Uterus (tissue), 4 donors: ENCODE measurements around the gene CD2AP. TPM values are rescaled to one million over a fixed set of nuclear protein-coding genes. Genes with fewer than 3 reads are reported as not detected.

ENCODE experiments used
- DNase-seq, 2 donors: peaks; one replicate each; pipeline ENCODE4 v3.0.0-alpha.2; 2019 to 2020
- H3K27ac ChIP-seq, 2 donors: fragments of 200-600 bp; sonication (generic); 1 replicate in 1 of 2; 2 replicates in 1 of 2; pipeline ENCODE4 v1.5.1; 2016 to 2018
- H3K27me3 ChIP-seq, 2 donors: fragments of 200-600 bp; sonication (generic); one replicate each; pipeline ENCODE4 v1.5.1; 2018 to 2019; ENCODE audit warnings: control low read depth in 1 of 2
- H3K36me3 ChIP-seq, 2 donors: fragments of 200-600 bp; sonication (generic); one replicate each; pipeline ENCODE4 v1.5.1; 2019; ENCODE audit warnings: control low read depth in 1 of 2
- H3K4me1 ChIP-seq, 2 donors: fragments of 200-600 bp; sonication (generic); one replicate each; pipeline ENCODE4 v1.5.1; 2018 to 2019; ENCODE audit warnings: control low read depth in 1 of 2
- H3K4me3 ChIP-seq, 2 donors: fragments of 200-600 bp; sonication (generic); 1 replicate in 1 of 2; 2 replicates in 1 of 2; pipeline ENCODE4 v1.5.1; 2018 to 2019; ENCODE audit warnings: mild to moderate bottlenecking in 1 of 2
- H3K9me3 ChIP-seq, 2 donors: fragments of 200-600 bp; sonication (generic); one replicate each; pipeline ENCODE4 v1.5.1; 2019; ENCODE audit warnings: control low read depth in 1 of 2
- POLR2A ChIP-seq, 2 donors: fragments of 450-650 bp; IDR thresholded peaks; one replicate each; pipeline ENCODE4 v1.6.1; 2016; ENCODE audit warnings: antibody characterized with exemption in 2 of 2, mild to moderate bottlenecking in 1 of 2, moderate library complexity in 1 of 2
- intact Hi-C: fragments of 100-400 bp; cut with DNase I; formaldehyde crosslinking; loops from one replicate; pipeline ENCODE4 v1.15.1; 2023; ENCODE audit warnings: low total_unique reads
- total RNA-seq, 4 donors: library from RNA; depleted of rRNA in 3 of 4; stranded (reverse); fragments of >200 nt in 3 of 4; gene quantifications; one replicate each; pipeline versions ENCODE4 v1.1.0 to v1.2.4, GENCODE V29; 2014 to 2023
- TF ChIP-seq, protein P1 (sequence below), 4 experiments: fragments of 200-600 bp in 2 of 4; fragments of 450-650 bp in 2 of 4; sonication (generic) in 2 of 4; IDR thresholded peaks; one replicate each; pipeline ENCODE4 v1.5.1; 2016 to 2019; ENCODE audit warnings: antibody characterized with exemption in 4 of 4, mild to moderate bottlenecking in 2 of 4, moderate library complexity in 1 of 4
- donor health status: DM: yes; HTN: yes; CAD: no.

CD2AP gene
- total RNA-seq, 4 donors from 2014 or later, result 11.0 to 63.9 (median 24.3) TPM

DNA sequence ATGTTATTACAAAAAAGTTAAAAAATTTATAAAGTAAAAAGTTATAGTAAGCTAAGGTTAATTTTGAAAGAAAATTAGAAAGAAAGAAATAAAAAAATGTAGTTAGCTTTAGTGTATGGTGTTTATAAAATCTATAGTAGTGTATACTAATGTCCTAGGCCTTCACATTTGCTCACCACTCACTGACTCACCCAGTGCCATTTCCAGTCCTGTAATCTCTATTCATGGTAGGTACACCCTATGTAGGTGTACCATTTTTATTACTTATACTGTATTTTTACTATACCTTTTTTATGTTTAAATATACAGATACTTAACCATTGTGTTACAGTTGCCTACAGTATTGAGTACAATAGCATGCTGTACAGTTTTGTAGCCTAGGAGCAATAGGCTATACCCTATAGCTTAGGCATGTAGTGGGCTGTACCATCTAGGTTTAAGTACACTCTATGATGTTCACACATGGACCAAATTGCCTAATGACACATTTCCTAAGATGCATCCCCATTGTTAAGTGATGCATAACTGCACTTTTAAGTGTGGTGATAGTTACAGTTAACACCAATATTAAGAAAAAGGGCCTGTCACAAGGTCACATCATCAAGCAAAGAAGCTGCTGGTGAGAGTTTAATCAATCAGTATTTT, 8.0 kb downstream of the CD2AP start:
- intact Hi-C loops, result no loop called here
- Histone ChIP-seq H3K27ac (no peak overlapping the region), H3K9me3 (no peaks in the 10 kb centered on the region), H3K4me1 (no peaks in the 10 kb centered on the region), H3K36me3 (no peaks in the 10 kb centered on the region), H3K4me3 (no peak overlapping the region), H3K27me3 (no peaks in the 10 kb centered on the region)
- DNase-seq, result no peak
- no peak for TF ChIP-seq POLR2A (IDR thresholded peaks at IDR 0.05)

- intact Hi-C loops, result no loop called here
- H3K4me3 ChIP-seq, result no peak overlapping the region
- no peaks in the 10 kb centered on the region for H3K27me3 ChIP-seq
- no peak overlapping the region for H3K27ac ChIP-seq
- DNase-seq, result no peak
- no peaks in the 10 kb centered on the region for H3K4me1 ChIP-seq
- H3K36me3 ChIP-seq, result no peaks in the 10 kb centered on the region
- TF ChIP-seq, protein P1, sequence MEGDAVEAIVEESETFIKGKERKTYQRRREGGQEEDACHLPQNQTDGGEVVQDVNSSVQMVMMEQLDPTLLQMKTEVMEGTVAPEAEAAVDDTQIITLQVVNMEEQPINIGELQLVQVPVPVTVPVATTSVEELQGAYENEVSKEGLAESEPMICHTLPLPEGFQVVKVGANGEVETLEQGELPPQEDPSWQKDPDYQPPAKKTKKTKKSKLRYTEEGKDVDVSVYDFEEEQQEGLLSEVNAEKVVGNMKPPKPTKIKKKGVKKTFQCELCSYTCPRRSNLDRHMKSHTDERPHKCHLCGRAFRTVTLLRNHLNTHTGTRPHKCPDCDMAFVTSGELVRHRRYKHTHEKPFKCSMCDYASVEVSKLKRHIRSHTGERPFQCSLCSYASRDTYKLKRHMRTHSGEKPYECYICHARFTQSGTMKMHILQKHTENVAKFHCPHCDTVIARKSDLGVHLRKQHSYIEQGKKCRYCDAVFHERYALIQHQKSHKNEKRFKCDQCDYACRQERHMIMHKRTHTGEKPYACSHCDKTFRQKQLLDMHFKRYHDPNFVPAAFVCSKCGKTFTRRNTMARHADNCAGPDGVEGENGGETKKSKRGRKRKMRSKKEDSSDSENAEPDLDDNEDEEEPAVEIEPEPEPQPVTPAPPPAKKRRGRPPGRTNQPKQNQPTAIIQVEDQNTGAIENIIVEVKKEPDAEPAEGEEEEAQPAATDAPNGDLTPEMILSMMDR (IDR thresholded peaks at IDR 0.05), result no peak
- TF ChIP-seq POLR2A (IDR thresholded peaks at IDR 0.05), result no peak
- no peaks in the 10 kb centered on the region for H3K9me3 ChIP-seq
Measured at GRCh38 chr6:47489995-47490394, 12.4 kb downstream of the CD2AP start.

DNA sequence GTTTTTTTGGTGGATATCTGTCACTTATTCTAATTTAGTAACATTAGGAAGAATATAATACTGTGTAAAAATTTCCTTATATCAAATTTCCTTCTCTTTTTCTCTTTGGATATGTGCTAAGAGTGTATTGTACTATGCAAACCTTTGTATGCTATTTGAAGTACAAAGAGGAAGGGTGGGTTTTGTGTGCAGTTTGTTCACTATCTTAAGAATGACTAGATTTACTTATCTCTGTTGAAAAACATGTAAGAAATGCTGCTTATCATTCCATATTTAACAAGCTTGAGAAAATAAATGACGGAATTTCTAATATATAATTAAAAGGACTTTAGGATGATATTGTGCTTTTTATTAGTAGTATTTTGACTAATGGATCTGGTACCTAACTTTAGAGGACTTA, 13.1 kb downstream of the CD2AP start:
- Histone ChIP-seq H3K27ac (no peak overlapping the region), H3K9me3 (no peaks in the 10 kb centered on the region), H3K36me3 (no peaks in the 10 kb centered on the region), H3K4me1 (no peaks in the 10 kb centered on the region), H3K27me3 (no peaks in the 10 kb centered on the region), H3K4me3 (no peak overlapping the region)
- TF ChIP-seq, protein P1 (IDR thresholded peaks at IDR 0.05), result no peak
- no peak for TF ChIP-seq POLR2A (IDR thresholded peaks at IDR 0.05)
- no peak for DNase-seq
- intact Hi-C loops, result no loop called here

DNA sequence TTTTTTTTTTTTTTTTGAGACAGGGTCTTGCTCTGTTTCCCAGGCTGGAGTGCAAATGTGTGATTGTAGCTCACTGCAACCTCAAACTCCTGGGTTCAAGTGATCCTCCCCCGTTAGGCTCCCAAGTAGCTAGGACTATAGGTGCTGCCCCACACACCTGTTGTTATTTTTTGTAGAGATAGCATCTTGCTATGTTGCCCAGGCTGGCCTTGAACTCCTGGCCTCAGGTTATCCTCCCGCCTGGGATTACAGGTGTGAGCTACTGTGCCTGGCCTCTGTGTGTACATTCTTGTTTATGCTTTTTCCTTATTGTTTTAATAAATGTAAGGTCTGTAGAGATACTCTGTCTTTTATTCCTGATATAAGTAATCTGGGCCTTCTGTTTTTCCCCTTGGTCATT, 14.8 kb downstream of the CD2AP start:
- Histone ChIP-seq H3K27ac (no peak overlapping the region), H3K4me3 (no peak overlapping the region), H3K27me3 (no peaks in the 10 kb centered on the region), H3K4me1 (no peaks in the 10 kb centered on the region), H3K36me3 (no peaks in the 10 kb centered on the region), H3K9me3 (no peaks in the 10 kb centered on the region)
- no peak for DNase-seq
- TF ChIP-seq, protein P1 (IDR thresholded peaks at IDR 0.05), result no peak
- no peak for TF ChIP-seq POLR2A (IDR thresholded peaks at IDR 0.05)
- intact Hi-C loops, result no loop called here

- no peak overlapping the region for H3K4me3 ChIP-seq
- no peak overlapping the region for H3K27ac ChIP-seq
- intact Hi-C loops, result no loop called here
- DNase-seq, result no peak
- no peak for TF ChIP-seq POLR2A (IDR thresholded peaks at IDR 0.05)
- TF ChIP-seq, protein P1 (IDR thresholded peaks at IDR 0.05), result no peak
- H3K36me3 ChIP-seq, result no peaks in the 10 kb centered on the region
- no peaks in the 10 kb centered on the region for H3K27me3 ChIP-seq
- H3K9me3 ChIP-seq, result no peaks in the 10 kb centered on the region
- H3K4me1 ChIP-seq, result no peaks in the 10 kb centered on the region
Measured at GRCh38 chr6:47495207-47495606, 17.6 kb downstream of the CD2AP start.
